WI38 (cell line): ENCODE results near the gene PABPN1L.

ENCODE experiments used
- H3K4me3 ChIP-seq: 2 replicates; pipeline ENCODE4 v1.5.1; 2011; ENCODE audit warnings: low read depth, mild to moderate bottlenecking, control low read depth, low read length
- CTCF ChIP-seq: IDR thresholded peaks from 2 replicates; pipeline ENCODE4 v1.5.1; 2012; ENCODE audit warnings: low read depth, mild to moderate bottlenecking, control low read depth, low read length

PABPN1L gene

GRCh38 chr16:88842806-88843205, 23.7 kb downstream of the PABPN1L start:
- no peak overlapping the region for H3K4me3 ChIP-seq
- no peak for TF ChIP-seq CTCF

DNA sequence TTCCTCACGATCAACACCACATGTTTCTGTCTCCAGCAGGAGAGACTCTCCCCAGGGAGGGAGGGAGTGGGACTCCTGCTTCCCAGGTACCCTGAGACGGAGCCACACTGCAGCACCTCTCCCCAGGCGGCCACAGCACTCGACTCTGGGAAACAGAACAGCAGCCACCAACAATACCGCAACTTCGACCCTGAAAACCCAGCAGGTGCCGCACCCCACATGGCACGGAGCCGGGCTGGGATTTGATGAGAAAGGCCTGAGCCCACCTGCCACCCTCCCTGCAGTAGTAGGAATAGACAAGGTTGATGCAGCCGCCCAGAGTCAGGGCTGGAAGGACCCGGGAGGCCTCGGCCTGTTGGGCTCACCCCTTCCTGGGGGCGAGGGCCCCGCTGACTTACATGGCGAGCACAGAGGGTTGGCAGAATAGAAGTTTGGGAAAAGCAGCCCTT, 24.1 kb downstream of the PABPN1L start:
- no peak overlapping the region for H3K4me3 ChIP-seq
- TF ChIP-seq CTCF, result no peak

- no peak overlapping the region for H3K4me3 ChIP-seq
- no peak for TF ChIP-seq CTCF
These were observed 24.7 kb downstream of the PABPN1L start for GRCh38 chr16:88841521-88842307.

GRCh38 chr16:88840600-88841215, 25.8 kb downstream of the PABPN1L start:
- no peak overlapping the region for H3K4me3 ChIP-seq
- no peak for TF ChIP-seq CTCF

GRCh38 chr16:88839745-88840599, 26.5 kb downstream of the PABPN1L start:
- no peak for TF ChIP-seq CTCF

DNA sequence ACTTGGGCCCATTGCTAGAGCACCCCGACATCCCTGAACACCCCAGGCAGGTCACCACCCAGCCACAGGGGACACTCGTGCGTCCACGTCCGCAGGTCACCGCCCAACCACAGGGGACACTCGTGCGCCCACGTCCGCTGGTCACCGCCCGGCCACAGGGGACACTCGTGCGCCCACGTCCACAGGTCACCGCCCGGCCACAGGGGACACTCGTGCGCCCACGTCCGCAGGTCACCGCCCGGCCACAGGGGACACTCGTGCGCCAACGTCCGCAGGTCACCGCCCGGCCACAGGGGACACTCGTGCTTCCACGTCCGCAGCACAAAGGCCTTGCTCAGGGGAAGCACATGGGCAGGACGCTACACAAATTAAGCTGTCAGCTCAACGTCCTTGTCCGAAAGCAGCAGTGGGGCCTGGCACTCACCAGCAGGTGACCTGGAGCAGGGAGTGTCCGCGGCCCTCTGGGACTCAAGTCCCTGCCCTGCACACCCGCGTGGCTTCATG, 27.4 kb downstream of the PABPN1L start:
- H3K4me3 ChIP-seq, result no peak overlapping the region
- no peak for TF ChIP-seq CTCF

More at GRCh38 chr16:88839745-88840599, 26.5 kb downstream of the PABPN1L start:
- no peak overlapping the region for H3K4me3 ChIP-seq

DNA sequence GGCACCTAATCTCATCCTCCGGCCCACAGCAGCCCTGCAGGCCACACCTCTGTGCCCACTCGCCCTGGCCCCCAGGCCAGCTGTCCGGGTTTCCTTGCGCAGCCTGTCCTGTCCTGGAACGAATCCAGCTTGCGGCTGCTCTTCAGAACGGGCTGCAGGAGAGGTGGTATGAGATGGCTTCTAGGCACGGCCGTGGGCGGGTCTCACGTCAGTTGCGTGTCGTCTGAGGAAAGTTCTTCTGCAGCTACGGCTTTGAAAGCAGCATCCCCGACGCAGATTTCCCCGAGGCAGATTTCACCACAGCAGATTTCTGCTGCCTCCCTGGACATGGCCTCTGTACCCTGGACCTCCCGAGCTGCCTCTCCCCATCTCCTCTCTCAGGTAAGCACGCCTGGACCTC, 27.9 kb downstream of the PABPN1L start:
- no peak overlapping the region for H3K4me3 ChIP-seq
- TF ChIP-seq CTCF, result no peak
